GM12878 (cell line): ENCODE data around the gene VCL. TPM values are rescaled to one million over a fixed set of nuclear protein-coding genes. Genes with fewer than 3 reads are reported as not detected.

ENCODE experiments used
- ATAC-seq: fragments of 200-7000 bp; cut with Tn5 transposase; 3 replicates; pipeline ENCODE4 v1.9.1; 2020; ENCODE audit warnings: mild to moderate bottlenecking, moderate library complexity
- BruUV-seq: library from RNA; stranded (reverse); fragments of 400-500 nt; replicated peaks from 2 replicates; lab custom pipeline; 2021; lab: Mats Ljungman, UMichigan
- CTCF ChIA-PET: fragments of 300-600 bp; sonication (Branson Sonifier 250); formaldehyde crosslinking; extraction: SDS; loops from one replicate; lab custom pipeline; 2021; ENCODE audit warnings: inconsistent platforms; lab: Yijun Ruan, JAX
- POLR2A ChIA-PET: fragments of 350-600 bp; formaldehyde crosslinking; extraction: SDS; loops from one replicate; lab custom pipeline; 2021; ENCODE audit warnings: inconsistent platforms; lab: Charles Lee
- RAD21 ChIA-PET: fragments of 300-600 bp; sonication (Branson Sonifier 250); formaldehyde crosslinking; loops from one replicate; lab custom pipeline; 2023; ENCODE audit warnings: antibody characterized with exemption; ENCODE audit not compliant: unreplicated experiment; lab: Charles Lee
- SMC1A ChIA-PET: fragments of 300-600 bp; sonication (Branson Sonifier 250); formaldehyde crosslinking; loops from one replicate; lab custom pipeline; 2023; ENCODE audit not compliant: unreplicated experiment, uncharacterized antibody; lab: Charles Lee
- DNase-seq: peaks from one replicate; pipeline ENCODE4 v3.0.0-alpha.2; 2011; ENCODE audit warnings: low read depth, low spot score
- FAIRE-seq: peaks from 3 replicates; lab custom pipeline; 2011; peaks lifted over from hg19 to GRCh38; lab: Jason Lieb, UNC
- H2AFZ ChIP-seq: 2 replicates; pipeline ENCODE4 v1.6.0; 2011; ENCODE audit warnings: low read depth, low read length, control low read depth; ENCODE audit not compliant: control insufficient read depth
- H3K27ac ChIP-seq: 2 replicates; pipeline ENCODE4 v1.5.1; 2011; ENCODE audit warnings: control low read depth; ENCODE audit not compliant: control insufficient read depth, insufficient read depth
- H3K27me3 ChIP-seq, 2 experiments: replicated peaks in 1 of 2; 2 replicates each; pipeline versions ENCODE4 v1.6.0 to v1.6.1; 2011; ENCODE audit warnings: low read length in 1 of 2; ENCODE audit not compliant: control insufficient read depth in 2 of 2, insufficient read depth in 2 of 2
- H3K36me3 ChIP-seq, 2 experiments: 2 replicates each; pipeline ENCODE4 v1.5.1; 2011; ENCODE audit warnings: low read length in 1 of 2; ENCODE audit not compliant: control insufficient read depth in 2 of 2, insufficient read depth in 2 of 2
- H3K4me1 ChIP-seq: 2 replicates; pipeline ENCODE4 v1.6.1; 2011; ENCODE audit warnings: mild to moderate bottlenecking, low read length, moderate library complexity, mixed read lengths; ENCODE audit not compliant: control insufficient read depth, insufficient read depth
- H3K4me2 ChIP-seq: 2 replicates; pipeline ENCODE4 v1.6.0; 2011; ENCODE audit warnings: control low read depth; ENCODE audit not compliant: control insufficient read depth, insufficient read depth
- H3K4me3 ChIP-seq: fragments of 200-600 bp; sonication (generic); 2 replicates; pipeline ENCODE4 v1.5.1; 2016
- H3K79me2 ChIP-seq: 2 replicates; pipeline ENCODE4 v1.6.0; 2011; ENCODE audit warnings: low read length; ENCODE audit not compliant: control insufficient read depth, insufficient read depth
- H3K9ac ChIP-seq: 2 replicates; pipeline ENCODE4 v1.8.0; 2011; ENCODE audit warnings: low read length, control low read depth, mixed read lengths; ENCODE audit not compliant: control insufficient read depth, insufficient read depth
- H3K9me3 ChIP-seq: replicated peaks from 3 replicates; pipeline ENCODE4 v1.5.1; 2011; ENCODE audit warnings: mild to moderate bottlenecking, low read length; ENCODE audit not compliant: control insufficient read depth, insufficient read depth
- H4K20me1 ChIP-seq: 2 replicates; pipeline ENCODE4 v1.6.0; 2011; ENCODE audit not compliant: control insufficient read depth, insufficient read depth
- EGR1 ChIP-seq, 2 experiments: IDR thresholded peaks; 1 replicate in 1 of 2; 2 replicates in 1 of 2; pipeline ENCODE4 v1.6.1; 2011 to 2012; ENCODE audit warnings: low read depth in 2 of 2, low read length in 2 of 2, borderline replicate concordance in 1 of 2, mild to moderate bottlenecking in 1 of 2, moderate library complexity in 1 of 2
- GATAD2B ChIP-seq: fragments of 450-650 bp; conservative IDR thresholded peaks from 2 replicates; pipeline ENCODE4 v1.6.1; 2017; ENCODE audit warnings: low read depth, mild to moderate bottlenecking, moderate library complexity
- HDGF ChIP-seq: fragments of 450-650 bp; IDR thresholded peaks from 2 replicates; pipeline ENCODE4 v1.6.1; 2016; ENCODE audit warnings: antibody characterized with exemption
- IKZF1 ChIP-seq: fragments of 450-650 bp; conservative IDR thresholded peaks from 2 replicates; pipeline ENCODE4 v1.6.1; 2017; ENCODE audit warnings: antibody characterized with exemption, mild to moderate bottlenecking
- LARP7 ChIP-seq: fragments of 450-650 bp; IDR thresholded peaks from 2 replicates; pipeline ENCODE4 v1.6.1; 2017; ENCODE audit warnings: mild to moderate bottlenecking
- NBN ChIP-seq: fragments of 450-650 bp; IDR thresholded peaks from 2 replicates; pipeline ENCODE4 v1.6.1; 2016
- NFYB ChIP-seq: IDR thresholded peaks from 2 replicates; pipeline ENCODE4 v1.6.1; 2011; ENCODE audit warnings: low read depth, mild to moderate bottlenecking, low read length, improper control_type of control experiment, moderate library complexity; ENCODE audit not compliant: insufficient read depth
- POLR2A ChIP-seq: IDR thresholded peaks from 2 replicates; pipeline ENCODE4 v1.6.1; 2011; ENCODE audit warnings: low read depth, mild to moderate bottlenecking, low read length
- RELA ChIP-seq: fragments of 450-650 bp; IDR thresholded peaks from 2 replicates; pipeline ENCODE4 v1.8.0; 2014; ENCODE audit warnings: borderline replicate concordance; ENCODE audit not compliant: partially characterized antibody
- SMARCA5 ChIP-seq: fragments of 450-650 bp; IDR thresholded peaks from 2 replicates; pipeline ENCODE4 v1.6.1; 2017; ENCODE audit warnings: mild to moderate bottlenecking
- YBX1 ChIP-seq: fragments of 450-650 bp; IDR thresholded peaks from 2 replicates; pipeline ENCODE4 v1.6.1; 2016; ENCODE audit warnings: antibody characterized with exemption
- YY1 ChIP-seq: IDR thresholded peaks from 2 replicates; pipeline ENCODE4 v1.6.1; 2011; ENCODE audit warnings: low read depth, mild to moderate bottlenecking, low read length
- WGBS: methylation state at CpG from one replicate; pipeline ENCODE4 v1.1.6; 2016; ENCODE audit warnings: low lambda C conversion rate; ENCODE audit not compliant: insufficient replicate concordance, insufficient coverage; ENCODE audit errors: missing lambda C conversion rate; 5-methylcytosine and 5-hydroxymethylcytosine counted together
- in situ Hi-C: fragments of 300-500 bp; cut with MboI; formaldehyde crosslinking; loops from 9 replicates; pipeline ENCODE4 v1.14.3; 2018; ENCODE audit warnings: mixed read lengths
- intact Hi-C: fragments of 100-400 bp; cut with micrococcal nuclease; formaldehyde crosslinking; loops from one replicate; pipeline ENCODE4 v1.14.2; 2022; ENCODE audit not compliant: unreplicated experiment
- polyA plus RNA-seq, 11 experiments: library from polyadenylated mRNA; depleted of rRNA in 4 of 11; unstranded in 6 of 11; stranded (reverse) in 5 of 11; fragments of >200 nt; fragmentation: Nextera tagmentation in 4 of 11; fragmentation: Illumina TruSeq in 1 of 11; extraction: Ambion mirVana in 4 of 11; extraction: Trizol in 1 of 11; gene quantifications; 1 replicate in 1 of 11; 2 replicates in 10 of 11; pipeline versions ENCODE4 v1.2.1 to v1.2.3, GENCODE V29; 2011 to 2016; ENCODE audit warnings: inconsistent platforms in 2 of 11, missing spikeins in 2 of 11, low read depth in 1 of 11
- total RNA-seq, 4 experiments: library from RNA; depleted of rRNA in 3 of 4; stranded (reverse); fragments of >200 nt in 3 of 4; fragmentation: Illumina TruSeq in 1 of 4; extraction: Trizol in 1 of 4; gene quantifications; 2 replicates each; pipeline versions ENCODE4 v1.2.1 to v1.2.3, GENCODE V29; 2013 to 2021
- TF ChIP-seq, protein P1 (sequence below): fragments of 450-650 bp; conservative IDR thresholded peaks from 2 replicates; pipeline ENCODE4 v1.6.1; 2017; ENCODE audit warnings: mild to moderate bottlenecking, moderate library complexity
- TF ChIP-seq, protein P2 (sequence below): fragments of 450-650 bp; formaldehyde crosslinking; IDR thresholded peaks from 2 replicates; pipeline ENCODE4 v1.4.0; 2020; ENCODE audit warnings: mild to moderate bottlenecking, moderate library complexity
- TF ChIP-seq, protein P3 (sequence below): IDR thresholded peaks from 2 replicates; pipeline ENCODE4 v1.6.1; 2012; ENCODE audit warnings: low read length, inconsistent platforms

The VCL gene
- total and polyA plus RNA-seq, 10 of the 15 experiments (the other 5 are each of a cell fraction or from before 2014, with no cell fraction given): 6.7 to 54.6 (median 24.3) TPM

DNA sequence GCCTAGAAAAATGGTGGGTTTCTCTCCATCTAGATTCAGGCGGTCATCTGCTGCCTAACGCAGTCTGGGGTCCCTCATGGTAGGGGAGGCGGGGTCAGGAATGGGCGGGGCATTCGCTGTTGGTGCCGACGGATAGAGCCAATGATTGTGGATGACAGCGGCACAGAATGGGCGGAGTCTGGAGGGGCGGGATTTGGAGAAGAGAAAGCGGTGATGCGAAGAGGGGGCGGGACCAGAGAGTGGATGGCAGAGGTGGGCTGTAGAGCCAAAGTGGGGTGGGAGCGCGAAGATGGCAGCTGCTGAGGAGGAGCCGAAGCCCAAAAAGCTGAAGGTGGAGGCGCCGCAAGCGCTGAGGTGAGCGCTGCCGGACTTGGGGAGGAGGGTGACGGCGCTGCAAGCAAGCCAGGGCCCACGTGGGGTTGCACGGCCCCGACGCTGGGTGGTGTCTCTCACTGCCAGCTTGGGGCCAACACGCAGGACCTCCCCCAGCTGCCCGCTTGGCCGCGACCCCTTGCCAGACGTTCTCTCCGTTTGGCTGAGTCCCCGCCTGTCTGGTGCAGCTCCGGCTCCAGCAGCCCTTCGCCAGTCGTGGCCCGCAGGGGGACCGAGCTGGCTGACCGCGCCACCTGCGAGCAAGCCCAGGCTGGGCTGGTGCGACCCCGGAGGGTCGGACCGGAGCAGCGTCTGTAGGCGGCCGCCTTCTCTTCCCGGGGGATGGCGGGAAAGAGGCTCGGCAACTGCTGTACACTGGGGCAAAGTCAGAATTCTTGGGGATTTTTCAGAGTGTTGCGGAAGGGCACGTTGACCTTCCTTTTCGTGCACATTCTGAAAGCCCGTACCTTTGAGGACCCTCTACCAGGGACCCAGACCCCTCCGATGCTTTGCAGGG is 153.3 kb downstream of the VCL start, which contains the start of gene ADK:
Gene ADK (plus strand): TSS at position 232 of the 889 bp plus-strand sequence. CDS start 58 bp downstream, at position 290.
- H3K4me2 ChIP-seq: peak within 1 kb of the TSS; percentile 93
- ChIA-PET RAD21 (interaction anchor here (1.0 to 2.6 kb wide), 9 partner anchors 15 to 93 kb away, joined by 3 to 19 read pairs (median 5); no protein-coding TSS in a partner anchor), SMC1A (interaction anchor here (0.9 to 5.8 kb wide), 10 partner anchors 14 to 83 kb away, joined by 3 to 39 read pairs (median 6); no protein-coding TSS in a partner anchor), CTCF (interaction anchor here (0.7 to 3.4 kb wide), 12 partner anchors 13 to 1084 kb away, joined by 3 to 29 read pairs (median 4); partner anchors contain the start of gene COMTD1), POLR2A (interaction anchor here (0.5 to 2.3 kb wide), 12 partner anchors 9 to 95 kb away, joined by 3 to 12 read pairs (median 4); no protein-coding TSS in a partner anchor)
- H3K9ac ChIP-seq: peak within 1 kb of the TSS; percentile 99
- peaks cover 11% of the 10 kb centered on the region; the same call in 1 of the 2 replicates for H3K4me1 ChIP-seq
- ATAC-seq (peak; percentile 92), FAIRE-seq (peak; percentile 84), DNase-seq (peak; percentile 97)
- no peaks in the 10 kb centered on the region for H4K20me1 ChIP-seq
- H3K27me3 ChIP-seq: no peaks in the 10 kb centered on the region
- in situ Hi-C loops: no loop called here
- TSS peak; percentile 69 for BruUV-seq
- H3K9me3 ChIP-seq: no peaks in the 10 kb centered on the region
- WGBS: under 1% methylated on average over 57 of the region's 57 CpGs
- H3K79me2 ChIP-seq: peaks cover 84% of the 10 kb centered on the region
- H3K27ac ChIP-seq: peak within 1 kb of the TSS; percentile 99
- H3K36me3 ChIP-seq: no peaks in the 10 kb centered on the region; a peak in 1 of 4 replicates
- peak within 1 kb of the TSS; percentile 98 for H2AFZ ChIP-seq
- peak within 1 kb of the TSS; percentile 97 for H3K4me3 ChIP-seq
- intact Hi-C loops: loop anchor here (10.0 kb wide), 1 partner anchor 674 kb away; the partner anchor contains the start of gene KAT6B
- TF ChIP-seq YY1: 0 out of 2 replicates have a peak, but pooled peaks have one; percentile 37
- no peak for TF ChIP-seq YBX1
- TF ChIP-seq GATAD2B: peak; percentile 96
- TF ChIP-seq NFYB: peak; percentile 36; the same call in 1 of the 2 replicates
- TF ChIP-seq, protein P1, sequence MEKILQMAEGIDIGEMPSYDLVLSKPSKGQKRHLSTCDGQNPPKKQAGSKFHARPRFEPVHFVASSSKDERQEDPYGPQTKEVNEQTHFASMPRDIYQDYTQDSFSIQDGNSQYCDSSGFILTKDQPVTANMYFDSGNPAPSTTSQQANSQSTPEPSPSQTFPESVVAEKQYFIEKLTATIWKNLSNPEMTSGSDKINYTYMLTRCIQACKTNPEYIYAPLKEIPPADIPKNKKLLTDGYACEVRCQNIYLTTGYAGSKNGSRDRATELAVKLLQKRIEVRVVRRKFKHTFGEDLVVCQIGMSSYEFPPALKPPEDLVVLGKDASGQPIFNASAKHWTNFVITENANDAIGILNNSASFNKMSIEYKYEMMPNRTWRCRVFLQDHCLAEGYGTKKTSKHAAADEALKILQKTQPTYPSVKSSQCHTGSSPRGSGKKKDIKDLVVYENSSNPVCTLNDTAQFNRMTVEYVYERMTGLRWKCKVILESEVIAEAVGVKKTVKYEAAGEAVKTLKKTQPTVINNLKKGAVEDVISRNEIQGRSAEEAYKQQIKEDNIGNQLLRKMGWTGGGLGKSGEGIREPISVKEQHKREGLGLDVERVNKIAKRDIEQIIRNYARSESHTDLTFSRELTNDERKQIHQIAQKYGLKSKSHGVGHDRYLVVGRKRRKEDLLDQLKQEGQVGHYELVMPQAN: peak; percentile 89
- peak; percentile 41 for TF ChIP-seq IKZF1
- peak; percentile 100 for TF ChIP-seq HDGF
- TF ChIP-seq EGR1 (IDR thresholded peaks at IDR 0.05; ENCODE audit: borderline replicate concordance in 1 of 2, low read depth in 2 of 2, low read length in 2 of 2): peak in 1 of 2 experiments; percentile 11; a peak in 1 of 3 replicates
- TF ChIP-seq, protein P2, sequence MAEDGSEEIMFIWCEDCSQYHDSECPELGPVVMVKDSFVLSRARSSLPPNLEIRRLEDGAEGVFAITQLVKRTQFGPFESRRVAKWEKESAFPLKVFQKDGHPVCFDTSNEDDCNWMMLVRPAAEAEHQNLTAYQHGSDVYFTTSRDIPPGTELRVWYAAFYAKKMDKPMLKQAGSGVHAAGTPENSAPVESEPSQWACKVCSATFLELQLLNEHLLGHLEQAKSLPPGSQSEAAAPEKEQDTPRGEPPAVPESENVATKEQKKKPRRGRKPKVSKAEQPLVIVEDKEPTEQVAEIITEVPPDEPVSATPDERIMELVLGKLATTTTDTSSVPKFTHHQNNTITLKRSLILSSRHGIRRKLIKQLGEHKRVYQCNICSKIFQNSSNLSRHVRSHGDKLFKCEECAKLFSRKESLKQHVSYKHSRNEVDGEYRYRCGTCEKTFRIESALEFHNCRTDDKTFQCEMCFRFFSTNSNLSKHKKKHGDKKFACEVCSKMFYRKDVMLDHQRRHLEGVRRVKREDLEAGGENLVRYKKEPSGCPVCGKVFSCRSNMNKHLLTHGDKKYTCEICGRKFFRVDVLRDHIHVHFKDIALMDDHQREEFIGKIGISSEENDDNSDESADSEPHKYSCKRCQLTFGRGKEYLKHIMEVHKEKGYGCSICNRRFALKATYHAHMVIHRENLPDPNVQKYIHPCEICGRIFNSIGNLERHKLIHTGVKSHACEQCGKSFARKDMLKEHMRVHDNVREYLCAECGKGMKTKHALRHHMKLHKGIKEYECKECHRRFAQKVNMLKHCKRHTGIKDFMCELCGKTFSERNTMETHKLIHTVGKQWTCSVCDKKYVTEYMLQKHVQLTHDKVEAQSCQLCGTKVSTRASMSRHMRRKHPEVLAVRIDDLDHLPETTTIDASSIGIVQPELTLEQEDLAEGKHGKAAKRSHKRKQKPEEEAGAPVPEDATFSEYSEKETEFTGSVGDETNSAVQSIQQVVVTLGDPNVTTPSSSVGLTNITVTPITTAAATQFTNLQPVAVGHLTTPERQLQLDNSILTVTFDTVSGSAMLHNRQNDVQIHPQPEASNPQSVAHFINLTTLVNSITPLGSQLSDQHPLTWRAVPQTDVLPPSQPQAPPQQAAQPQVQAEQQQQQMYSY: no peak
- peak; percentile 31 for TF ChIP-seq RELA
- TF ChIP-seq, protein P3, sequence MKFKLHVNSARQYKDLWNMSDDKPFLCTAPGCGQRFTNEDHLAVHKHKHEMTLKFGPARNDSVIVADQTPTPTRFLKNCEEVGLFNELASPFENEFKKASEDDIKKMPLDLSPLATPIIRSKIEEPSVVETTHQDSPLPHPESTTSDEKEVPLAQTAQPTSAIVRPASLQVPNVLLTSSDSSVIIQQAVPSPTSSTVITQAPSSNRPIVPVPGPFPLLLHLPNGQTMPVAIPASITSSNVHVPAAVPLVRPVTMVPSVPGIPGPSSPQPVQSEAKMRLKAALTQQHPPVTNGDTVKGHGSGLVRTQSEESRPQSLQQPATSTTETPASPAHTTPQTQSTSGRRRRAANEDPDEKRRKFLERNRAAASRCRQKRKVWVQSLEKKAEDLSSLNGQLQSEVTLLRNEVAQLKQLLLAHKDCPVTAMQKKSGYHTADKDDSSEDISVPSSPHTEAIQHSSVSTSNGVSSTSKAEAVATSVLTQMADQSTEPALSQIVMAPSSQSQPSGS: no peak
- peak; percentile 94 for TF ChIP-seq LARP7
- peak; percentile 84 for TF ChIP-seq POLR2A
- TF ChIP-seq SMARCA5: peak; percentile 89; the same call in 1 of the 2 replicates
- peak; percentile 69; the same call in 1 of the 2 replicates for TF ChIP-seq NBN
